NCI-H2196 treated with DMSO at 0.1 percent for 48 hours (cell line): ENCODE measurements around the gene SPEM2.

Source experiments
- DNase-seq: peaks from one replicate; lab custom pipeline; 2025; ENCODE audit not compliant: unreplicated experiment; lab: John Stamatoyannopoulos, UW

SPEM2 gene

GRCh38 chr17:7419819-7420610 is 5.4 kb upstream of the SPEM2 start, which contains the start of gene SPEM1:
SPEM1 (plus strand) TSS chr17:7420324; CDS start chr17:7420385, 61 bp downstream.
- no peak for DNase-seq

GRCh38 chr17:7421186-7421585 is 4.2 kb upstream of the SPEM2 start:
- no peak for DNase-seq

GRCh38 chr17:7423679-7424078 is 1.7 kb upstream of the SPEM2 start:
- no peak for DNase-seq

- no peak for DNase-seq
Measured at GRCh38 chr17:7425756-7426155, 340 bp downstream of the SPEM2 start.

- DNase-seq: no peak
Measured at GRCh38 chr17:7426203-7426863, 917 bp downstream of the SPEM2 start.

GRCh38 chr17:7426896-7427489 is 1.6 kb downstream of the SPEM2 start:
- no peak for DNase-seq

- no peak for DNase-seq
Measured at GRCh38 chr17:7427549-7427948, 2.1 kb downstream of the SPEM2 start.

- DNase-seq: no peak
Measured at GRCh38 chr17:7428557-7428956, 3.1 kb downstream of the SPEM2 start, which contains the start of gene SPEM3. SPEM3 (plus strand) TSS chr17:7428857; CDS start chr17:7428903, 46 bp downstream.

- DNase-seq: no peak
Measured at GRCh38 chr17:7429722-7430121, 4.3 kb downstream of the SPEM2 start.

- DNase-seq: no peak
Measured at GRCh38 chr17:7431231-7431630, 5.8 kb downstream of the SPEM2 start.

GRCh38 chr17:7432296-7432695 is 6.9 kb downstream of the SPEM2 start:
- DNase-seq: no peak

- no peak for DNase-seq
Measured at GRCh38 chr17:7435676-7436555, 10.5 kb downstream of the SPEM2 start.

- DNase-seq: peak; percentile 69
Measured at GRCh38 chr17:7436556-7437368, 11.3 kb downstream of the SPEM2 start.

GRCh38 chr17:7437369-7437863 is 12.0 kb downstream of the SPEM2 start:
- DNase-seq: no peak

- DNase-seq: no peak
Measured at GRCh38 chr17:7437950-7438614, 12.7 kb downstream of the SPEM2 start.

GRCh38 chr17:7438656-7439460 is 13.4 kb downstream of the SPEM2 start:
- DNase-seq: no peak

- no peak for DNase-seq
Measured at GRCh38 chr17:7439462-7440112, 14.2 kb downstream of the SPEM2 start, which contains the start of gene FGF11. FGF11 (plus strand) TSS chr17:7439512; CDS start chr17:7439621, 109 bp downstream.
